HepG2 (cell line): ENCODE data around the gene CBLB. TPM values are rescaled to one million over a fixed set of nuclear protein-coding genes. Genes with fewer than 3 reads are reported as not detected.

ENCODE experiments used
- MXI1 ChIP-seq: IDR thresholded peaks from 3 replicates; pipeline ENCODE4 v1.6.1; 2012; ENCODE audit warnings: low read depth, low read length, inconsistent platforms, borderline replicate concordance
- NR2C2 ChIP-seq: sonication (generic); formaldehyde crosslinking; IDR thresholded peaks from 2 replicates; pipeline ENCODE4 v1.4.0; 2020; ENCODE audit warnings: missing genetic modification reagents, mild to moderate bottlenecking, moderate library complexity, borderline replicate concordance
- RFXAP ChIP-seq: sonication (generic); formaldehyde crosslinking; IDR thresholded peaks from 2 replicates; pipeline ENCODE4 v1.4.0; 2020; ENCODE audit warnings: missing genetic modification reagents, borderline replicate concordance
- TCF7L2 ChIP-seq: IDR thresholded peaks from 2 replicates; pipeline ENCODE4 v1.6.1; 2011; ENCODE audit warnings: mild to moderate bottlenecking, low read depth, low read length, moderate library complexity
- ZNF282 ChIP-seq: fragments of 450-650 bp; IDR thresholded peaks from 2 replicates; pipeline ENCODE4 v1.6.1; 2018; ENCODE audit not compliant: partially characterized antibody
- ZNF616 ChIP-seq: sonication (generic); formaldehyde crosslinking; IDR thresholded peaks from 2 replicates; pipeline ENCODE4 v1.5.0; 2020; ENCODE audit warnings: low read depth, mild to moderate bottlenecking, missing genetic modification reagents
- polyA plus RNA-seq, 8 experiments: library from polyadenylated mRNA; depleted of rRNA in 3 of 8; stranded (reverse) in 7 of 8; unstranded in 1 of 8; fragments of >200 nt; fragmentation: Illumina TruSeq in 4 of 8; extraction: Trizol in 4 of 8; gene quantifications; 2 replicates each; pipeline versions ENCODE4 v1.2.1 to v1.2.3, GENCODE V29; 2011 to 2016; ENCODE audit warnings: low read depth in 4 of 8, missing spikeins in 1 of 8, mixed read lengths in 1 of 8; ENCODE audit not compliant: insufficient read depth in 1 of 8
- total RNA-seq, 5 experiments: library from RNA; depleted of rRNA; stranded (reverse); fragments of >200 nt; fragmentation: Illumina TruSeq; extraction: Trizol; gene quantifications; 2 replicates each; pipeline ENCODE4 v1.2.3, GENCODE V29; 2016; ENCODE audit warnings: low read depth in 1 of 5
- TF ChIP-seq, protein P1 (sequence below): sonication (generic); formaldehyde crosslinking; IDR thresholded peaks from 2 replicates; pipeline ENCODE4 v1.5.0; 2020; ENCODE audit warnings: missing genetic modification reagents
- TF ChIP-seq, protein P2 (sequence below): IDR thresholded peaks from 2 replicates; pipeline ENCODE4 v1.6.1; 2012; ENCODE audit warnings: inconsistent platforms
- TF ChIP-seq, protein P3 (sequence below): sonication (generic); formaldehyde crosslinking; IDR thresholded peaks from 2 replicates; pipeline ENCODE4 v1.5.1; 2020; ENCODE audit warnings: missing genetic modification reagents, mild to moderate bottlenecking, borderline replicate concordance
- TF ChIP-seq, protein P4 (sequence below): sonication (generic); formaldehyde crosslinking; IDR thresholded peaks from 2 replicates; pipeline ENCODE4 v1.4.0; 2020; ENCODE audit warnings: missing genetic modification reagents

Gene CBLB
- total and polyA plus RNA-seq, 2 of the 13 experiments (the other 11 are each of a cell fraction or from before 2014, with no cell fraction given), result 9.8 to 16.4 TPM

DNA sequence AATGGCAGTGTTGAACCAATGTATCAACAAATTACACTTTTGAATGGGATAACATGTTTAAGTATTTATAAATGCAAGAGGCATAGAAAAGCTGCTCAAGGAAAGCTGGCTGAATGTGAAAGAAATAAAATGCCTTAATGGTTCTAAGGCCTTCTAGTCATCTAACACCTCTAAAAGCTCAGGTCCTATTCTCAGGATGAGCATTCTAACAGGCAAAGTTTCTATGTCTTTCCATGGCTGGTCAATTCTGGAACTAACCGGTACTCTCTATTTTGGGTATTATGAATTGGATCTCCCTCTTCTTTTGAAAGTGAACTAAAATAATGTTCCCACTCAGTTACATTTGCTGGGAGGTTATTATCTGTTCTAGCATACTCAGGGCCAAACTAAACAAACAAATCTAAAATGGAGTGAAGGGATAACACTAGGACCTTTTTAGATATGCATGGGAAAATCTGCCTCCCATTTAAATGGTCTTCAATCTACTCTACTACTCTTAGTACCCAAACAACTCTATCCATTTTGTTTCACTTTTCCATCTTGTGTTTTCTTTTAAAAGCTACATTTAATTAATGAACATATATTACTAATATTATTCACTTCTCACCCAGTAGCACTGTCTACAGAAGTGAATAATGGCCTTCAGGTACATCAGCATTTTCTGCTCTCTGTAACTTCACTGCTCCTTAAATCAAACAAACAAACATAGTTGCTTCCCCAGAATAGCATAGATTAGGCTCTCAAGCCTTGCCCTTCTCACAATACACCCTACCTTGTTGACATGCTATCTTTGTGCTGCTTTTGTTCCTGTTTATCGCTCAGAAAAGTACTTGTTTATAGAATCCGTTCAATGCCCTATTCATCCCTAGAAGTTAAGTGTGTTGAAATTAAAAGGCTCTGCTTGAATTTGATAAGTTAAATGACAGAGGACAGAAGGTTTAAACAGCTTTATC, 46.4 kb downstream of the CBLB start (continued):
- TF ChIP-seq, protein P1, sequence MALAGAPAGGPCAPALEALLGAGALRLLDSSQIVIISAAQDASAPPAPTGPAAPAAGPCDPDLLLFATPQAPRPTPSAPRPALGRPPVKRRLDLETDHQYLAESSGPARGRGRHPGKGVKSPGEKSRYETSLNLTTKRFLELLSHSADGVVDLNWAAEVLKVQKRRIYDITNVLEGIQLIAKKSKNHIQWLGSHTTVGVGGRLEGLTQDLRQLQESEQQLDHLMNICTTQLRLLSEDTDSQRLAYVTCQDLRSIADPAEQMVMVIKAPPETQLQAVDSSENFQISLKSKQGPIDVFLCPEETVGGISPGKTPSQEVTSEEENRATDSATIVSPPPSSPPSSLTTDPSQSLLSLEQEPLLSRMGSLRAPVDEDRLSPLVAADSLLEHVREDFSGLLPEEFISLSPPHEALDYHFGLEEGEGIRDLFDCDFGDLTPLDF, result no peak
- TF ChIP-seq RFXAP (CRISPR knock-in tag) (no peak), TCF7L2 (no peak), NR2C2 (no peak), ZNF616 (CRISPR knock-in tag) (no peak), MXI1 (no peak), ZNF282 (no peak)
- TF ChIP-seq, protein P2, sequence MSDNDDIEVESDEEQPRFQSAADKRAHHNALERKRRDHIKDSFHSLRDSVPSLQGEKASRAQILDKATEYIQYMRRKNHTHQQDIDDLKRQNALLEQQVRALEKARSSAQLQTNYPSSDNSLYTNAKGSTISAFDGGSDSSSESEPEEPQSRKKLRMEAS, result no peak
- TF ChIP-seq, protein P3, sequence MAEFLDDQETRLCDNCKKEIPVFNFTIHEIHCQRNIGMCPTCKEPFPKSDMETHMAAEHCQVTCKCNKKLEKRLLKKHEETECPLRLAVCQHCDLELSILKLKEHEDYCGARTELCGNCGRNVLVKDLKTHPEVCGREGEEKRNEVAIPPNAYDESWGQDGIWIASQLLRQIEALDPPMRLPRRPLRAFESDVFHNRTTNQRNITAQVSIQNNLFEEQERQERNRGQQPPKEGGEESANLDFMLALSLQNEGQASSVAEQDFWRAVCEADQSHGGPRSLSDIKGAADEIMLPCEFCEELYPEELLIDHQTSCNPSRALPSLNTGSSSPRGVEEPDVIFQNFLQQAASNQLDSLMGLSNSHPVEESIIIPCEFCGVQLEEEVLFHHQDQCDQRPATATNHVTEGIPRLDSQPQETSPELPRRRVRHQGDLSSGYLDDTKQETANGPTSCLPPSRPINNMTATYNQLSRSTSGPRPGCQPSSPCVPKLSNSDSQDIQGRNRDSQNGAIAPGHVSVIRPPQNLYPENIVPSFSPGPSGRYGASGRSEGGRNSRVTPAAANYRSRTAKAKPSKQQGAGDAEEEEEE, result no peak
- TF ChIP-seq, protein P4, sequence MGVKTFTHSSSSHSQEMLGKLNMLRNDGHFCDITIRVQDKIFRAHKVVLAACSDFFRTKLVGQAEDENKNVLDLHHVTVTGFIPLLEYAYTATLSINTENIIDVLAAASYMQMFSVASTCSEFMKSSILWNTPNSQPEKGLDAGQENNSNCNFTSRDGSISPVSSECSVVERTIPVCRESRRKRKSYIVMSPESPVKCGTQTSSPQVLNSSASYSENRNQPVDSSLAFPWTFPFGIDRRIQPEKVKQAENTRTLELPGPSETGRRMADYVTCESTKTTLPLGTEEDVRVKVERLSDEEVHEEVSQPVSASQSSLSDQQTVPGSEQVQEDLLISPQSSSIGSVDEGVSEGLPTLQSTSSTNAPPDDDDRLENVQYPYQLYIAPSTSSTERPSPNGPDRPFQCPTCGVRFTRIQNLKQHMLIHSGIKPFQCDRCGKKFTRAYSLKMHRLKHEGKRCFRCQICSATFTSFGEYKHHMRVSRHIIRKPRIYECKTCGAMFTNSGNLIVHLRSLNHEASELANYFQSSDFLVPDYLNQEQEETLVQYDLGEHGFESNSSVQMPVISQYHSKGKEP (CRISPR knock-in tag), result no peak
